Stimulated activated CD8-positive, alpha-beta memory T cell treated with anti-CD3 and anti-CD28 coated beads, Interleukin-15, amount 100 ng/mL, for 1 hour (primary cell): ENCODE results near the gene ISM1.

Source experiments
- DNase-seq: peaks from one replicate; pipeline ENCODE4 v3.0.0-alpha.2; 2020; ENCODE audit warnings: low read depth

ISM1 gene

GRCh38 chr20:13220904-13221297 lies at the start of gene ISM1:
TSS of gene ISM1 (plus strand) at chr20:13221274. CDS start at chr20:13221777, 503 bp downstream.
- no peak for DNase-seq

- no peak for DNase-seq
Observed at GRCh38 chr20:13173201-13173600, 47.9 kb upstream of the ISM1 start.

GRCh38 chr20:13174402-13174801 lies 46.7 kb upstream of the ISM1 start:
- no peak for DNase-seq

- no peak for DNase-seq
Observed at GRCh38 chr20:13180986-13181889, 39.8 kb upstream of the ISM1 start.

GRCh38 chr20:13183005-13183404 lies 38.1 kb upstream of the ISM1 start:
- DNase-seq, result no peak

GRCh38 chr20:13186043-13186774 lies 34.9 kb upstream of the ISM1 start:
- no peak for DNase-seq

- no peak for DNase-seq
Observed at GRCh38 chr20:13187899-13188298, 33.2 kb upstream of the ISM1 start.

- no peak for DNase-seq
Observed at GRCh38 chr20:13199279-13199678, 21.8 kb upstream of the ISM1 start.

GRCh38 chr20:13200767-13201500 lies 20.1 kb upstream of the ISM1 start:
- DNase-seq, result no peak

- DNase-seq, result no peak
Observed at GRCh38 chr20:13202565-13202964, 18.5 kb upstream of the ISM1 start.

- no peak for DNase-seq
Observed at GRCh38 chr20:13205425-13205824, 15.6 kb upstream of the ISM1 start.

GRCh38 chr20:13205848-13206434 lies 15.1 kb upstream of the ISM1 start:
- no peak for DNase-seq

GRCh38 chr20:13207016-13207415 lies 14.1 kb upstream of the ISM1 start:
- no peak for DNase-seq

GRCh38 chr20:13211956-13212618 lies 9.0 kb upstream of the ISM1 start:
- DNase-seq, result no peak

GRCh38 chr20:13212750-13213149 lies 8.3 kb upstream of the ISM1 start:
- DNase-seq, result no peak

- no peak for DNase-seq
Observed at GRCh38 chr20:13213335-13213734, 7.7 kb upstream of the ISM1 start.

GRCh38 chr20:13216533-13216932 lies 4.5 kb upstream of the ISM1 start:
- no peak for DNase-seq

GRCh38 chr20:13219327-13220193 lies 1.5 kb upstream of the ISM1 start:
- DNase-seq, result no peak

GRCh38 chr20:13220194-13220903 lies 725 bp upstream of the ISM1 start:
- no peak for DNase-seq

GRCh38 chr20:13221313-13221672 lies 219 bp downstream of the ISM1 start:
- DNase-seq, result no peak
